GM21526 (cell line): ENCODE measurements around the gene CUL5.
A peak's percentile ranks its signal among the peaks of the same experiment; 100 is the strongest.

ENCODE experiments used
- ATAC-seq: cut with Tn5 transposase; IDR thresholded peaks from one replicate; pipeline ENCODE4 v1.9.1; 2021; ENCODE audit warnings: moderate library complexity; ENCODE audit not compliant: unreplicated experiment, low FRiP score

CUL5 gene

DNA sequence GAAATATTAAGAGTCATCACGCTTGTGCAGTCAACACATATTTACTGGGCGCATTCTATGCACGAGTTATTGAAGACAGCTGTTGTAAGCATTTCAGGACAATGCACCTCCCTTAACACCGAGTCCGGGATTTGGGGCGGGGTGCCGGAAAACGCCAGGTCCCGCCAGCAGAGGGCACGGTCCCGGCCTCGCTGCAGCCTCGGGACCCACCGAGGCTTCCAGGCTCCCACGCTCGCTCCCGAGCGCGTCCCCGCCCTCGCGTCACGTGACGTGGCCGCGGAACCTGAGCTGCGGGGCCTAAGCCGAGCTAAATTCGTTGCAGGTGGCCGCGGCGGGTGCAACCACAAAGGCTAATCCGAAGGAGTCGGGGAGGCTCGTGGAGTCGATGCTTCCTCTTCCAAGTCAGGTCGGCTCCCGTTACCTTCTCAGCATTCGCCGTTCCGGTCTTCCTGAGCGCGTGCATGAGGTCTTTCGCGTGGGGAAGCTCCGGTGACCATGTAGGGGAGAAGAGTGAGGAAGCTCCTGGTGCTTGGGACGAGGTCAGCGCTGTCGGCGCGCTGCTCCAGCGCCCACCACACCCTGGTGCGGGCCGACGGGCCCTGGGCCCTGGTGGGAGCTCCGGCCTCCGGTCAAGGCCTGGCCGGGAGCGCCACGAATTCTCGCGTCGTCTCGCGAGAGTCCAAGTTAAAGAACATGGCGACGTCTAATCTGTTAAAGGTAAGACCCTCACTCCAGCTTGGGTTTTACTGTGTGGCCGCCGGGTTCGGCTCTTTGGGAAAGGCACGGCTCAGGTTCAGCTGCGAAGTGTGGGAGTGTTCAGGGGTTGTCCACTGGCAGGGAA, at the start of gene CUL5:
Gene CUL5, plus strand, starts transcription at position 243 of the 841 bp plus-strand sequence. Its CDS starts 451 bp downstream, at position 694.
- peak; percentile 87 for ATAC-seq

GRCh38 chr11:107961480-107961879, 47.2 kb upstream of the CUL5 start:
- ATAC-seq = no peak

- no peak for ATAC-seq
Observed at GRCh38 chr11:107962181-107962580, 46.5 kb upstream of the CUL5 start.

DNA sequence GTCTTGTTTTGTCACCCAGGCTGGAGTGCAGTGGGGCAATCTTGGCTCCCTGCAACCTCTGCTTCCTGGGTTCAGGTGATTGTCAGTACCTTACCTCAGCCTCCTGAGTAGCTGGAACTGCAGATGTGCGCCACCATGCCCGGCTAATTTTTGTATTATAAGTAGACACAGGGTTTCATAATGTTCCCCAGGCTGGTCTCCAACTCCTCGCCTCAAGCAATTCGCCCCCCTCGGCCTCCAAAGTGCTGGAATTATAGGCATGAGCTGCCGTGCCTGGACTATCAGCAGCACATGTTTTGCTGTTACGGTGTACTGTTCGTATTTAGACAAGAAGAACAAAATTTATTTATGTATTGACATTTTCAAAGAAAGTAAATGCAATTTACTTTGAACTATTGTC, 45.6 kb upstream of the CUL5 start:
- ATAC-seq = no peak

GRCh38 chr11:107969219-107969618, 39.5 kb upstream of the CUL5 start:
- no peak for ATAC-seq

DNA sequence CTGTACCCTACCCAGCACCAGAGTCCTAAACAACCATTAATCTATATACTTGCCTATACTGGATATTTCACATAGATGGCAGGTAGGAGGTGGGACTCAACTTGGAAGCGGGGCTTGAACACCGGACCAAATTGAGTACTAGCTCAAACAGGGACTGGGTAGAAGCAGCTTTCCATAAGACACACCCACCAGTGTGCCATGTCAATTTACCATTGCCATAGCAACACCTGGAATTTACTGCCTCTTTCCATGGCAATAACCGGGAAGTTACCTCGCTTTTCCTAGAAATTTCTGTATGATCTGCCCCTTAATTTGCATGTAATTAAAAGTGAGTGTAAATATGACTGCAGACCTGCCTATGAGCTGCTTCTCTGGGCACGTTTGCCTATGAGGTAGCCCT, 38.6 kb upstream of the CUL5 start:
- no peak for ATAC-seq

DNA sequence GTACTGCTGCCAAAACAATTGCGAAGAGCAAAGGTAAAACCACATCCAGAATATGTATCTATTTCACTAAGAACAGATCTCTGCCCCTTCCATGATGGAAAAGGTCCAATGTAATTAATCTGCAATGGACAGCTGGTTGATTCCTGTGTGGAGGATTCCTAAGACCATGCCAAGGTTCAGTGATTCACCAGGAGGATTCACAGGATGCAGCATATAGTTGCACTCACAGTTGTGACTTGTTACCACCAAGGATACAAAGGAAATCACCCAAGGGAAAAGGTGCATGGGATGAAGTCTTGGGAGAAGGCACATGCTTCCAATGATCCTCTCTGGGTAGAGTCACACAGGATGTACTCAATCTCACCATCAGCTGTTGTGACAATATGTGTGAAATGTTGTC, 35.1 kb upstream of the CUL5 start:
- no peak for ATAC-seq

- ATAC-seq = no peak
Observed at GRCh38 chr11:107988397-107989158, 20.1 kb upstream of the CUL5 start.

- no peak for ATAC-seq
Observed at GRCh38 chr11:107991868-107992414, 16.8 kb upstream of the CUL5 start.

GRCh38 chr11:107996006-107996776, 12.5 kb upstream of the CUL5 start:
- no peak for ATAC-seq

DNA sequence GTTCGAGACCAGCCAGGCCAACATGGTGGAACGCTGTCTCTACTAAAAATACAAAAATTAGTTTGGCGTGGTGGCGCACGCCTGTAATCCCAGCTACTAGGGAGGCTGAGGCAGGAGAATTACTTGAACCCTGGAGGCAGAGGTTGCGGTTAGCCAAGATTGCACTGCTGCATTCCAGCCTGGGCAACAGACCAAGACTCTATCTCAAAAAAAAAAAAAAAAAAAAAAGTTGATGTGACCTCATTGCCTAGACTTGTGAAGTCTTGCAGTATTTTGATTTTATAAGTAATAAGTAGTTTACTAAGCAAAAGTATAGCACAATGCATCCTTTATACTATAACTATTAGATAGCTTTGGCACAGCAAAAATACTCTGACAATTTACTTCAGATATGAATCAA, 9.9 kb upstream of the CUL5 start:
- ATAC-seq = no peak

GRCh38 chr11:107999759-108000455, 8.8 kb upstream of the CUL5 start:
- peak; percentile 97 for ATAC-seq

DNA sequence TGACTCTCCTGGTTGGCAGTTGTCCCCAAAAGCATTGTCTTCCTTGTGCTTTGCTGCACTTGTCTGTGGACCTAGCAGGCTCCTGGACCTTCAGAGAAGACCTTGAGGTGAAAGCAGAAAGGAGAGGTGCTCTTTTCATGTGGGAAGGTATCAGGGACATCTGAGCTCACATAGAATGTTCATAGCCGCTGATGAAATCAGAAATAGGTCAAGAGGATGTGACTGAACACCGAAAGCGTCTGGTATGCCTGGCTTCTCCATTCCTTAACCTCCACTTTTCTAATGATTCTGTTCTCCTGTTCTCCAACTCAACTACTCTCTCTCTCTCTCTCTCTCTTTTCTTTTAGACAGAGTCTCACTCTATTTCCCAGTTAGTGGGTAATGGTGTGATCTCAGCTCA, 6.2 kb upstream of the CUL5 start:
- ATAC-seq = no peak

- ATAC-seq = no peak
Observed at GRCh38 chr11:108003623-108004022, 5.1 kb upstream of the CUL5 start.

DNA sequence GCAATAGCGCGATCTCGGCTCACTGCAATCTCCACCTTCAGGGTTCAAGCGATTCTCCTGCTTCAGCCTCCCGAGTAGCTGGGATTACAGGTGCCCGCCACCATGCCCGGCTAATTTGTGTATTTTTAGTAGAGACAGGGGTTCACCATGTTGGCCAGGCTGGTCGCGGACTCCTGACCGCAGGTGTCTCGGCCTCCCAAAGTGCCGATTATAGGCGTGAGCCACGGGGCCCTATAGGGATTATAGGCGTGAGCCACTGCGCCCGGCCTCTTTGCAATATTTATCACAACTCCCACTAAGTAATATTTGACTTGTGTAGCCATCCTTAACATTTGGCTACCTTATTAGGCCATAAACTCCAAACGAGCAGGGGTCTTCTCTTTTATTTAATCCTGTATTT, 879 bp upstream of the CUL5 start:
- ATAC-seq = no peak

DNA sequence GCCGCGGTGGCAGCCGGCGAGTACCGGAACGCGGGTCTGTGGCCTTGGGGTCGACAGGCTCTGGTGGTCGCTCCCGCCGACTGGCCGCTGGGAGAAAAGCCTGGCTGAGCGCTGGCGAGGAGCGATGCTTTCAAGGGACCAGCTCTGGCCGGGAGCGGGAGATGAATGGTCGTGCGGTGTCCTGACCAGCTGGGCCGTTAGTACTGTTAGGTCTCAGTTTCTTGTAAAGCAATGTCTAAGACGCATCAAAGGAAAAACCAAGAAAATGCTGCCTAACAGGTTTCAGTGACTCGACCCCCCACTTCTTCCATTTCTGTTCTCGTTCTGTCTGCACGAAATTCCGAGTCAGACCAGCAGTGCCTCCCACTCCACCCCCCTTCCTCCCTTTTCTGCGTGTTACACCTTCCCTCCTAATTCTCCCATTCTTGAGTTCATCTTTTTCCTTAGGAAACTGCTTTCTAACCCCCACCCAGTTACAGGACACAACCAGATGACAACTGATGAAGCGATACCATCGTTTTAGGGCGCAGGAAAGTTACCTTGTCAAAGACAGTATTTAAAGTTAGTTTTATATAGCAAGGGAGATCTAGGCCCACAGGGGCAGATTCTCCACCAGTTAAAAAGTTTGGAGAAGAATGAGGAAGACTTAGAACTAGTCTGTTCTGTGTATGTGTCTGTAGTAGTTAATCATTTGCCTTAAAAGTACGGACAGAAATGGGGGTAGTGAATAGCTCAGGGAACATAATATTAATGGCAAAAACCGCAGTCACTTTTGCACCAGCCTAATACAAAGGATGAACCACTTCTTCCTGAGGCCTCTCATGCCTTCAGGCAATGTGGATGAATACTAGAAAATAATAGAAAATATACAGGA, 1.0 kb downstream of the CUL5 start:
- peak; percentile 18 for ATAC-seq

- ATAC-seq = no peak
Observed at GRCh38 chr11:108012139-108012725, 3.5 kb downstream of the CUL5 start.

DNA sequence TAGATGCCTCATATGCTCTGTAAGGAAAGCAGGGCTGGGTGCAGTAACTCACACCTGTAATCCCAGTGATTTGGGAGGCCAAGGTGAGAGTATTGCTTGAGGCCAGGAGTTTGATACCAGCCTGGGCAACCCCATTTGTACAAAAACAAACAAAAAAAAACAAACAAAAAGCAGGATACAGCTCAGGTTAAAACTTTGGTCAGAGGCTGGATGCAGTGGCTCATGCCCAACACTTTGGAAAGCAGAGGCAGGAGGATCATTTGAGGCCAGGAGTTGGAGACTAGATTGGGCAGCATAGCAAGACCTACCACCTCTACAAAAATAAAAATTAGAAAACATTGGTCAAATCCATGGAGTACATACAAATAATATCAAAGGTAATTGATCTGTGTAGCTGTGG, 7.9 kb downstream of the CUL5 start:
- no peak for ATAC-seq

GRCh38 chr11:108018708-108019107, 10.0 kb downstream of the CUL5 start:
- no peak for ATAC-seq
